ENCODE results near the gene DNAAF8.

DNA sequence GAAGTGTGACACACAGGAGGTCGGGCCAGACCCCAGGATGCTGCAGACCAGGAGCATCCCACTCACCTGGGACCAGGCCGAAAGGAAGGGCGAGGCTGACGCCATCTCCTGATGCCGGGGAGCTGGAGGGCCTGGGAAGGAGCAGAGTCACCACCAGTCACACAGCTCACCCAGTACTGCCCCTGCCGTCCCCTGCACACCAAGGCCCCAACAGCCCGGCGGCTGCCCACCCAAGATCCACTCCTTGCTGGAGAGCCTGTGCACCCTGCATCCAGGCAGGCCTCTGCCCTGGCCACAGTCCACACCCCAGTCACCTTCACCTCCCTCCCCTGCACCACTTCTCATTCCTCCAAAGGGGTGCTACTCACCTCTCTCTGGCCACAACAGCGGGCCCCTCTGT lies 27.9 kb downstream of the DNAAF8 start:
- no peak for TF ChIP-seq EP300 (IDR thresholded peaks at IDR 0.05)
- TF ChIP-seq, protein P1, sequence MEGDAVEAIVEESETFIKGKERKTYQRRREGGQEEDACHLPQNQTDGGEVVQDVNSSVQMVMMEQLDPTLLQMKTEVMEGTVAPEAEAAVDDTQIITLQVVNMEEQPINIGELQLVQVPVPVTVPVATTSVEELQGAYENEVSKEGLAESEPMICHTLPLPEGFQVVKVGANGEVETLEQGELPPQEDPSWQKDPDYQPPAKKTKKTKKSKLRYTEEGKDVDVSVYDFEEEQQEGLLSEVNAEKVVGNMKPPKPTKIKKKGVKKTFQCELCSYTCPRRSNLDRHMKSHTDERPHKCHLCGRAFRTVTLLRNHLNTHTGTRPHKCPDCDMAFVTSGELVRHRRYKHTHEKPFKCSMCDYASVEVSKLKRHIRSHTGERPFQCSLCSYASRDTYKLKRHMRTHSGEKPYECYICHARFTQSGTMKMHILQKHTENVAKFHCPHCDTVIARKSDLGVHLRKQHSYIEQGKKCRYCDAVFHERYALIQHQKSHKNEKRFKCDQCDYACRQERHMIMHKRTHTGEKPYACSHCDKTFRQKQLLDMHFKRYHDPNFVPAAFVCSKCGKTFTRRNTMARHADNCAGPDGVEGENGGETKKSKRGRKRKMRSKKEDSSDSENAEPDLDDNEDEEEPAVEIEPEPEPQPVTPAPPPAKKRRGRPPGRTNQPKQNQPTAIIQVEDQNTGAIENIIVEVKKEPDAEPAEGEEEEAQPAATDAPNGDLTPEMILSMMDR (IDR thresholded peaks at IDR 0.05) = no peak
- TF ChIP-seq POLR2AphosphoS5 (IDR thresholded peaks at IDR 0.05) = no peak
- no peak for TF ChIP-seq POLR2A (IDR thresholded peaks at IDR 0.05)
